HG02763 (cell line): ENCODE data around the gene HTR1D.
"Not testable (repeated sequence)": the region's sequence is repeated elsewhere in the genome, so short reads cannot be mapped to it uniquely, and the experiment has no call there.

ENCODE experiments used
- ATAC-seq: cut with Tn5 transposase; IDR thresholded peaks from one replicate; pipeline ENCODE4 v1.9.1; 2021; ENCODE audit warnings: mild to moderate bottlenecking, moderate library complexity; ENCODE audit not compliant: unreplicated experiment

The HTR1D gene

DNA sequence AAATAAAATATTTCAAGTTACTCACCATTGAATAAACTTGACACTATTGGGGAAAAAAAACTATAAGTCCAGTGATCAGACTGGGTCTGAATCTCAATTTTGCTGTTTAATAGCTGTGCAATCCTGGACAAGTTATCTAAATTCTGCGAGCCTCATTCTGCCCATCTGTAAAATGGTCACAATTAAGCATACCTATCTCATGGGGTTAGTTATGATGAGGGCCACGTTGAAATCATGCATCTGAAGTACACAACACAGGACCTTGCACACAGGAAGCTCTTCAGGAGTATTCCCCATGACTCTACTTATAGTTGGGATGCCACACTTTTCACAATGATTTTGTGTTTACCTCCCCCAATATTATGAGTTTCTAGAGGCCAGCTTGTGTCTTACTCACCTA lies 3.8 kb upstream of the HTR1D start:
- ATAC-seq, result no peak

- ATAC-seq, result no peak
These were observed 406 bp downstream of the HTR1D start for GRCh38 chr1:23216771-23217420.

DNA sequence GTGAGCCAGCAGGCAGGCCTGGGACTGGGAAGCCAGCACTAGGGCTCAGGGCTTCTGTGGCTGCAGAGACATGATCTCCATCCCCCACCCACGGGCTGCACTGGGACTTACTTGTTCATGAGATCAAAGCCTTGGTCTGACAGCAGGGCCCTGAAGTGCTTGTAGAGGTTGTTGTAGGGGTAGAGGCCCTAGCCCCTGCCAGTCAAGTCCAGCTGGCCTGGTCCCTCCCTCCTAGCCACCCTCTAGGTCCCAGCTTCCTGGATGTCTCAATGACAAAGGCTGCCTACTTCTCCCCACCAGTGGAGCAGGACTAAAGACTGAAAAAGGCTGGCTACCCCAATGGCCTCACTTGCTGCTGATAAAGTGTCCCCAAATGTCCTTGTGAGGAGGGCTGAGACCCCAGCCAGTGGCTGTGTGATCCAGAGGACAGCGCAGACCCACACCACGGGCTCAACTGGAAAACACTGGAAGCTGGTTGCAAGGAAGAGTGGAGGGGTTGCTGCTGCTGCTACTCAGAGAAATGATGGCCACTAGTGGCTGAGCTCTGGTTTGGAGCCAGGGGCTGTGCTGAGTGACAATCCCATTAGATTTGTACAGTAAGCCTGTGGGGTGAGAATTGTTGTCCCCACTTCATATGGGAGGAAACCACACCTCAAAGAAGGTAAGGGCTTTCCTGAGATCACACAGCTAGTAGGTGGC lies 1.4 kb downstream of the HTR1D start:
- ATAC-seq, result no peak

GRCh38 chr1:23215291-23215690 lies 2.0 kb downstream of the HTR1D start:
- no peak for ATAC-seq

- no peak for ATAC-seq
These were observed 2.7 kb downstream of the HTR1D start for GRCh38 chr1:23214640-23215039.

- ATAC-seq, result no peak
These were observed 5.3 kb downstream of the HTR1D start for GRCh38 chr1:23211955-23212354.

- no peak for ATAC-seq
These were observed 6.3 kb downstream of the HTR1D start for GRCh38 chr1:23210963-23211362.

DNA sequence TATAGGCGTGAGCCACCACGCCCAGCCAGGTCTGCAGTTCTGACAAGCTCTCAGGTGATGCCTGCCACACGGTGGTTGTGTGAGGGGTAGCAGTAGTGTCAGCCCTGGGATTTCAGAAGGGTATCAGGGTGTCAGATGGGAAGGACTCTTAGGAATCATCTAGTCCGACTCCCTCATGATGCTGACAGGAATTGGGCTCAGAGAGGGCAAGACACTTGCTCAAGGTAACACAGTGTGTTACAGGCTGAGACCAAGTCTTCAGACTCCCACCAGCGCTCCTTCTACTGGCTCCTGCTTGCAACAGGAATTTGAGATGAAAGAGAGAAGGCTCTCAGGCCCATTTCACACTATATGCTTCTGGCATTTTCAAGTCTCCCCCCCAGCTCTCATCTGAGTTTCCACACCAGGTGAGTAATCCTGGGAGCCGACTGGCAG lies 6.9 kb downstream of the HTR1D start:
- no peak for ATAC-seq

- ATAC-seq, result no peak
These were observed 7.5 kb downstream of the HTR1D start for GRCh38 chr1:23209770-23210169.

- no peak for ATAC-seq
These were observed 8.8 kb downstream of the HTR1D start for GRCh38 chr1:23208527-23208926.

GRCh38 chr1:23207733-23208132 lies 9.6 kb downstream of the HTR1D start:
- ATAC-seq, result not testable (repeated sequence)

DNA sequence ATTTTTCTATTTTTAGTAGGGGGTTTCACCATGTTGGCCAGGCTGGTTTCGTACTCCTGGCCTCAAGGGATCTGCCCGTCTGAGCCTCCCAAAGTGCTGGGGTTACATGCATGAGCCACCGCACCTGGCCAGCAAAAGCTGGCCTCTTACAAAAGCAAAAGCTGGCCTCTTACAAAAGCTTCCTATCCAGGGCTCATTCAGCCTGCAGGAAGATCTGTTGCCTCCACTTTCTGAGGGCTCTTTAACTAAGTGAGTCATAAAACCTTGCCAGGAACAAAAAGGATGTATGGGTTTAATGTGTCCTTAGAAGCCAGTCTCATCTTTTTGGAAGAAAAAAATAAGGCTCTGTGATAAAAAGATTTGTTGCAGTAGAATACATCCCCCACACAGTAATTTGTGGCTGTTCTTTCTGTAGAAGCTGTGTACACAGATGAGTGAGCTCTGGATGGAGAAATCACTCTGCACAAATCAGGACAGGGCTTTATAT lies 15.0 kb downstream of the HTR1D start:
- ATAC-seq, result no peak

DNA sequence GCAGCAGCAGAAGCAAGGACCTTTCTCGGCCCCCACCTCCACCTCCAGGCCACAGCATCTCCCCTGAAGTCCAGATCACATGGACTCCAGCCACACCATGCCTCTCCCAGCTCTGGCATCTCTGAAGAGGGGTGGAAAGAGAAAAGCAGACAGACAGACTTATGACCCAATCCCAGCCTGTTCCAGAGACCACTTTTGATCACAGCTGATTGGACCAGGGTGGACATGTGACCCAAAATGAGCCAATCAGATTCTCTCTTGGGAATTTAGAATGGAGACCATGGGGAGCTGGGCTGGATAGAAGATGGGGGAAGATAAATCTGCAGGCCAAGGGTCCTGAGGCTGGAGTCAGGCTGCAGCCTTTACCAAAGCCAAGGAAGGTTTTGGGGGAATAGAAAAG lies 16.4 kb downstream of the HTR1D start:
- ATAC-seq, result no peak

DNA sequence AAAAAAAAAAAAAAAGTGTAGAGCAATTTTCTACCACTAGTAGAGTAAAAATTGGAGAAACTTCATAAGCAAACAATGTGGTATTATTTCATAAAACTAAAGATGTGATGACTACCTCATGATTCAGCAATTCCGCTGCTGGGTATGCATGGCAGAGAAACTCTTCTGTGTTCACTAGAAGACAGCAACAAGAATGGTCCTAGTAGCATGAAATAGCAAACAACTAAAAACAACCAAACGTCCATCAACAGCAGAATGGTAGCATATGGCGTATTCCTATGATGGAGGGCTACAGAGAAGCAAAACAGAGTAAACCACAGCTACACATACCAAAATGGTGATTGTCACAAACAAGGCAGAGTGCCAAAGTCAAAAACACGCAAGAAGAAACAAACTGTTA lies 18.9 kb downstream of the HTR1D start:
- no peak for ATAC-seq

- no peak for ATAC-seq
These were observed 20.5 kb downstream of the HTR1D start for GRCh38 chr1:23196627-23197328.

DNA sequence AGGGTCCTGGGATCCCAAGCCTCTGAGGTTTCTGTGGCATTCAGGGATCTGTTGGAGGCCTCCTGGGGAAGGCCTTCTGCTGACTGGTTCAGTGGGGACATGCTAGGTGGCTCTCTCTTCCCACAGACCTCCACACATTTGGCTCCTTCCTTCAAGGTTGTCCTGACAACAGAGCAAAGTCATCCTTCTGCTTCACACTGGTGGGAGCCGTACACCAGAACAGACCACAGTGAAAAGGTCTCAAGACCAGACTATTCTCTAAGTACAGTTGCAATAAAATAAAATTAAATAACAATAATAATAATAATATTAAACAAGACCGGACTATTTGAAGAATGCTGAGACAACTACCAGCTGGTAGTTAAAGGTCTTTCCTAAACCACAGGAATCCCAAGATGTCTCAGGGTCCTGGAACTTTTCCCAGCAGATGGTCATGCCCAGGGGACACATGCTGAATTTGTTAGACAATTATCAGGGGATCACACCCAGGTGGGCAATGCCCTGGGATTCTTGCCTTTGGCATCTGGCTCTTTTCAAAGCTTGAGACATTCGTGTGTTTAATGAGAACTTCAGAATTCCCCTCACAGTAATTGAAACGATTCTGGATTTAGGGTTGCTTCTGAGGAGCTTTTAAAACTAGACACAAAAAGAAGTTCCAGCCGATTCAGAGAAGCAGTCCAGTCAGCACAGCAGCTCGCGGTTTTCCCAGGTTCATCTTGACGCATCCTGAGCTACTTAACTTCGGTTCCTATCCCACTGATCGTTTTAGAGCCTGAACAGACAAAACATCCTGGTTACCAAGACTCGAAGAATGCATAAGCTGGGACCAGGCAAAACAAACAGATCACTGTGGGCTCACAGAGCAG lies 22.9 kb downstream of the HTR1D start:
- no peak for ATAC-seq

DNA sequence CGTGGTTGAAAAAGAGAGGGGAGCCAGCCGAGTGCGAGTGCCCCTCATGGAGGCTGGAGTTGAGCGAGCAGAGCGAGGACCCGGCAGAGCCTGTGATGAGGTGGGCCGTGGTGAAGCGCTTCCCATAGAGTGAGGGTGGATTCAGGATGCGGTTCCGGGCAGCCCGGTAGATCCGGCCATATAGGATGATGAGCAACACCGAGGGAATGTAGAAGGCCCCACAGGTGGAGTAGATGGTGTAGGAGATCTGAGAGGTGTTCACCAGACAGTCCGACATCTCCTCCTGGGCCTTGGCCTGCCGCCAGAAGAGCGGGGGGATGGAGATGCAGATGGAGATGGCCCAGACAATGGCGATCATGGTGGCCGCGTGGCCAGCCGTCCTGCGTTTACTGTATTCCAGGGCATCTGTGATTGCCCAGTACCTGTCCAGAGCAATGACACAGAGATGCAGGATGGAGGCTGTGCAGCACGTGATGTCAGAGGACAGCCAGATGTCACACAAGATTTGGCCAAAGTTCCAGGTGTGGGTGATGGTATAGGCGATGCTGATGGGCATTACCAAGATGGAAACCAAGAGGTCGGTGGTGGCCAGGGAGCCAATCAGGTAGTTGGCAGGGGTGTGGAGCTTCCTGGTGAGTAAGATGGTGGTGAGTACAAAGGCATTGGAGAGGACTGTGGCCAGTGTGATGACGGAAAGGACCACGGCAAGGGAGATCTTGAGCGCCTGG lies 23.7 kb downstream of the HTR1D start:
- no peak for ATAC-seq

GRCh38 chr1:23191199-23191598 lies 26.1 kb downstream of the HTR1D start:
- no peak for ATAC-seq

- not testable (repeated sequence) for ATAC-seq
These were observed 28.3 kb downstream of the HTR1D start for GRCh38 chr1:23188936-23189452.

DNA sequence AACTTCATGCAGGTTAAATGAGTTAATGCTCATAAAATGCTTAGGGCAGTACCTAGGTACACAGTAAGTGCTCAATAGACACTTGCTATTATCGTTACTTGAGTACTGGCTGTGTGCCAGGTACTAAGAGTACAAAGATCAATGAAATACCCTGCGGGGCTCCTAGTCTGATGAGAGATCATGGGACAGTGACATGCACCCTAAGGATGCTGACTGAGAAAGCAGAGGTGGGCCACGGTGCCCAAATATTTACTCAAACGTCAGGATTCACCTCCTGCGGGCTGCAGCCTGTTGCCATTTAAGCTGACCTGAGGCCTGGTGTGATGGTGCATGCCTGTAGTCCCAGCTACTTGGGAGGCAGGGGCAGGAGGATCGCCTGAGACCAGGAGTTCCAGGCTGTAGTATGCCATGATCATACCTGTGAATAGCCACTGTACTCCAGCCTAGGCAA lies 28.8 kb downstream of the HTR1D start:
- no peak for ATAC-seq
